K562 (cell line): ENCODE measurements around the gene GAL. TPM values are rescaled to one million over a fixed set of nuclear protein-coding genes. Genes with fewer than 3 reads are reported as not detected.

ENCODE experiments used
- ATAC-seq: fragments of 200-7000 bp; cut with Tn5 transposase; 3 replicates; pipeline ENCODE4 v1.9.1; 2020; ENCODE audit warnings: moderate library complexity
- BruUV-seq: library from RNA; stranded (reverse); fragments of 400-500 nt; replicated peaks from 2 replicates; lab custom pipeline; 2021; lab: Mats Ljungman, UMichigan
- CTCF ChIA-PET: fragments of 300-600 bp; formaldehyde crosslinking; extraction: SDS; loops from one replicate; lab custom pipeline; 2021; ENCODE audit warnings: low intra/inter-chr PET ratio; lab: Yijun Ruan, JAX
- POLR2A ChIA-PET: fragments of 300-600, 350-650 bp; sonication (Branson Sonifier 250); formaldehyde crosslinking; extraction: SDS; loops from one replicate; lab custom pipeline; 2021; ENCODE audit warnings: antibody characterized with exemption, inconsistent platforms; lab: Yijun Ruan, JAX
- DNase-seq, 4 experiments: peaks; one replicate each; pipeline versions ENCODE4 v3.0.0 to v3.0.0-alpha.2; 2011 to 2018; ENCODE audit warnings: low spot score in 3 of 4, mixed read lengths in 3 of 4; ENCODE audit errors: extremely low read depth in 1 of 4
- FAIRE-seq: peaks from 2 replicates; lab custom pipeline; 2011; peaks lifted over from hg19 to GRCh38; lab: Jason Lieb, UNC
- H2AFZ ChIP-seq: 2 replicates; pipeline ENCODE4 v1.6.0; 2011; ENCODE audit warnings: low read depth, low read length, control low read depth, inconsistent platforms
- H3K27ac ChIP-seq: fragments of 200-600 bp; 3 replicates; pipeline ENCODE4 v1.8.0; 2011; ENCODE audit warnings: low read depth, mild to moderate bottlenecking, control low read depth, inconsistent platforms, low read length, moderate library complexity, mixed read lengths; ENCODE audit errors: extremely low read depth
- H3K27me3 ChIP-seq, 2 experiments: fragments of 300-600 bp in 1 of 2; 2 replicates in 1 of 2; 3 replicates in 1 of 2; pipeline versions ENCODE4 v1.6.0 to v1.8.0; 2011; ENCODE audit warnings: inconsistent platforms in 2 of 2, low read length in 2 of 2, mild to moderate bottlenecking in 1 of 2, mixed read lengths in 1 of 2, moderate library complexity in 1 of 2; ENCODE audit not compliant: control insufficient read depth in 2 of 2, insufficient read depth in 2 of 2
- H3K36me3 ChIP-seq: fragments of 300-600 bp; 3 replicates; pipeline ENCODE4 v1.8.0; 2011; ENCODE audit warnings: mild to moderate bottlenecking, low read length, inconsistent platforms; ENCODE audit not compliant: control insufficient read depth, insufficient read depth
- H3K4me1 ChIP-seq, 2 experiments: fragments of 200-600 bp in 1 of 2; replicated peaks in 1 of 2; 2 replicates in 1 of 2; 3 replicates in 1 of 2; pipeline versions ENCODE4 v1.5.1 to v1.8.0; 2011; ENCODE audit warnings: inconsistent platforms in 2 of 2, low read length in 2 of 2, mild to moderate bottlenecking in 1 of 2, mixed read lengths in 1 of 2, moderate library complexity in 1 of 2; ENCODE audit not compliant: control insufficient read depth in 2 of 2, insufficient read depth in 2 of 2
- H3K4me2 ChIP-seq: 2 replicates; pipeline ENCODE4 v1.6.1; 2011; ENCODE audit warnings: low read length, control low read depth, inconsistent platforms, mixed read lengths; ENCODE audit not compliant: insufficient read depth
- H3K4me3 ChIP-seq: fragments of 200-600 bp; sonication (generic), shearing (Covaris generic); 2 replicates; pipeline ENCODE4 v1.5.1; 2016; ENCODE audit warnings: control low read depth, inconsistent platforms
- H3K79me2 ChIP-seq: fragments of 200-600 bp; 3 replicates; pipeline ENCODE4 v1.8.0; 2011; ENCODE audit warnings: low read length, inconsistent platforms; ENCODE audit not compliant: control insufficient read depth, insufficient read depth
- H3K9ac ChIP-seq, 2 experiments: 2 replicates each; pipeline versions ENCODE4 v1.6.0 to v1.6.1; 2011; ENCODE audit warnings: low read depth in 2 of 2, low read length in 2 of 2, control low read depth in 1 of 2, inconsistent platforms in 1 of 2, mild to moderate bottlenecking in 1 of 2, mixed read lengths in 1 of 2; ENCODE audit not compliant: insufficient read depth in 1 of 2
- H3K9me1 ChIP-seq: one replicate; pipeline ENCODE4 v1.6.0; 2011; ENCODE audit warnings: inconsistent platforms, mild to moderate bottlenecking, low read length, moderate library complexity; ENCODE audit not compliant: control insufficient read depth, insufficient read depth
- H3K9me3 ChIP-seq: replicated peaks from 2 replicates; pipeline ENCODE4 v1.5.1; 2011; ENCODE audit warnings: low read depth, low read length, inconsistent platforms; ENCODE audit not compliant: control insufficient read depth, insufficient read depth
- H4K20me1 ChIP-seq: replicated peaks from 2 replicates; pipeline ENCODE4 v1.6.1; 2011; ENCODE audit warnings: low read length, inconsistent platforms, mixed read lengths; ENCODE audit not compliant: control insufficient read depth, insufficient read depth
- ARID3B ChIP-seq: fragments of 250-450 bp; sonication (Bioruptor Pico); IDR thresholded peaks from 2 replicates; pipeline ENCODE4 v1.4.0; 2020; ENCODE audit warnings: borderline replicate concordance
- C11orf30 ChIP-seq: fragments of 450-650 bp; IDR thresholded peaks from 2 replicates; pipeline ENCODE4 v1.6.1; 2016; ENCODE audit warnings: low read depth, mild to moderate bottlenecking
- FOXA3 ChIP-seq, 2 experiments: fragments of 450-650 bp in 1 of 2; sonication (generic) in 1 of 2; formaldehyde crosslinking; IDR thresholded peaks in 1 of 2; conservative IDR thresholded peaks in 1 of 2; 2 replicates each; pipeline versions ENCODE4 v1.4.0 to v1.8.0; 2020 to 2022; ENCODE audit warnings: mild to moderate bottlenecking in 2 of 2, missing genetic modification reagents in 1 of 2
- HEY1 ChIP-seq: fragments of 250-450 bp; sonication (Bioruptor Pico); IDR thresholded peaks from 2 replicates; pipeline ENCODE4 v1.5.0; 2020; ENCODE audit warnings: mild to moderate bottlenecking, moderate library complexity, borderline replicate concordance
- KLF1 ChIP-seq: fragments of 450-650 bp; IDR thresholded peaks from 2 replicates; pipeline ENCODE4 v1.6.1; 2016; ENCODE audit warnings: missing genetic modification characterization, missing compliant biosample characterization
- MBD1 ChIP-seq: fragments of 250-450 bp; sonication (Bioruptor Pico); IDR thresholded peaks from 2 replicates; pipeline ENCODE4 v1.8.0; 2022; ENCODE audit warnings: inconsistent platforms
- PHTF2 ChIP-seq: fragments of 250-450 bp; sonication (Bioruptor Pico); IDR thresholded peaks from 2 replicates; pipeline ENCODE4 v1.5.0; 2021; ENCODE audit warnings: mild to moderate bottlenecking
- RFX1 ChIP-seq: fragments of 450-650 bp; IDR thresholded peaks from 2 replicates; pipeline ENCODE4 v1.6.1; 2016; ENCODE audit warnings: mild to moderate bottlenecking, moderate library complexity
- SRSF9 ChIP-seq: fragments of 200-400 bp; formaldehyde crosslinking; IDR thresholded peaks from 2 replicates; pipeline ENCODE4 v1.6.1; 2017; ENCODE audit warnings: low read depth, low read length, borderline replicate concordance
- USF1 ChIP-seq: sonication (generic); formaldehyde crosslinking; IDR thresholded peaks from 2 replicates; pipeline ENCODE4 v1.9.0; 2022; ENCODE audit warnings: mild to moderate bottlenecking, missing genetic modification reagents
- ZNF431 ChIP-seq: sonication (generic); formaldehyde crosslinking; IDR thresholded peaks from 2 replicates; pipeline ENCODE4 v1.8.0; 2022; ENCODE audit warnings: mild to moderate bottlenecking, missing genetic modification reagents
- ZNF79 ChIP-seq: fragments of 250-450 bp; sonication (Bioruptor Pico); IDR thresholded peaks from 2 replicates; pipeline ENCODE4 v1.4.0; 2020; ENCODE audit warnings: low read depth, mild to moderate bottlenecking, moderate library complexity
- WGBS: fragments of 100-300 bp; shearing (Covaris generic); methylation state at CpG from one replicate; pipeline ENCODE4 v1.1.6; 2016; ENCODE audit warnings: low coverage, mixed read lengths; ENCODE audit not compliant: insufficient coverage; ENCODE audit errors: missing lambda C conversion rate; 5-methylcytosine and 5-hydroxymethylcytosine counted together
- in situ Hi-C: fragments of 300-500 bp; cut with MboI; formaldehyde crosslinking; loops from 4 replicates; pipeline ENCODE4 v1.15.0; 2018; ENCODE audit warnings: inconsistent platforms, mixed read lengths
- intact Hi-C: fragments of 100-400 bp; cut with micrococcal nuclease; formaldehyde crosslinking; loops from 2 replicates; pipeline ENCODE4 v1.14.2; 2022
- polyA plus RNA-seq, 8 experiments: library from polyadenylated mRNA; depleted of rRNA in 4 of 8; stranded (reverse) in 5 of 8; unstranded in 3 of 8; fragments of >200 nt; fragmentation: Nextera tagmentation in 2 of 8; fragmentation: Illumina TruSeq in 1 of 8; extraction: Ambion mirVana in 2 of 8; extraction: Trizol in 1 of 8; gene quantifications; 2 replicates each; pipeline versions ENCODE4 v1.2.1 to v1.2.3, GENCODE V29; 2011 to 2014; ENCODE audit warnings: inconsistent platforms in 1 of 8, missing spikeins in 1 of 8
- total RNA-seq, 7 experiments: library from RNA; depleted of rRNA in 6 of 7; stranded (reverse); fragments of >200 nt in 6 of 7; fragmentation: Illumina TruSeq in 2 of 7; extraction: Trizol in 2 of 7; gene quantifications; 2 replicates each; pipeline versions ENCODE4 v1.2.1 to v1.2.3, GENCODE V29; 2011 to 2021; ENCODE audit warnings: low replicate concordance in 1 of 7

GAL gene
- total and polyA plus RNA-seq, 9 of the 15 experiments (the other 6 are each of a cell fraction or from before 2014, with no cell fraction given), result 10.6 to 119 (median 36.3) TPM

- TF ChIP-seq ZNF79 (CRISPR knock-in tag) (no peak), ARID3B (CRISPR knock-in tag) (no peak), RFX1 (no peak), C11orf30 (no peak), KLF1 (tag) (no peak), ZNF431 (CRISPR knock-in tag) (no peak), FOXA3 (CRISPR knock-in tag; conservative IDR thresholded peaks at IDR 0.05 in 1 of 2, IDR thresholded peaks at IDR 0.05 in 1 of 2) (no peak), HEY1 (CRISPR knock-in tag) (no peak), SRSF9 (no peak), MBD1 (no peak), USF1 (CRISPR knock-in tag) (no peak), PHTF2 (CRISPR knock-in tag) (no peak)
- in situ Hi-C loops (no loop called here), intact Hi-C loops (no loop called here)
- CTCF ChIA-PET, result interaction anchor here (0.5 kb wide), 1 partner anchor 157 kb away, joined by 5 read pairs; no protein-coding TSS in a partner anchor
- H3K79me2 ChIP-seq, result no peaks in the 10 kb centered on the region
- no peaks in the 10 kb centered on the region for H3K9me3 ChIP-seq
- no peaks in the 10 kb centered on the region for H3K9me1 ChIP-seq
- H3K4me2 ChIP-seq, result no peak overlapping the region
- H3K4me3 ChIP-seq, result no peak overlapping the region
- no peak for ATAC-seq
- no peak for FAIRE-seq
- H3K9ac ChIP-seq, result no peak overlapping the region
- peaks cover 18 to 38% of the 10 kb centered on the region in 2 experiments for H3K27me3 ChIP-seq
- no TSS peak for BruUV-seq
- peaks cover 0 to 21% of the 10 kb centered on the region in 2 experiments; a peak in 3 of 5 replicates for H3K4me1 ChIP-seq
- no peaks in the 10 kb centered on the region for H4K20me1 ChIP-seq
- H3K27ac ChIP-seq, result no peak overlapping the region
- H2AFZ ChIP-seq, result no peak overlapping the region
- WGBS, result 28% methylated on average over 16 of the region's 16 CpGs
- POLR2A ChIA-PET, result interaction anchor here (1.3 to 1.8 kb wide), 3 partner anchors 8 to 17 kb away, joined by 3 to 8 read pairs (median 5); partner anchors contain the start of gene GAL
- no peak for DNase-seq
- H3K36me3 ChIP-seq, result no peaks in the 10 kb centered on the region
Observed at GRCh38 chr11:68674461-68674860, 9.9 kb upstream of the GAL start.
